Activated CD8-positive, alpha-beta memory T cell treated with anti-CD3 and anti-CD28 coated beads, Interleukin-2, amount 50 U/mL, for 24 hours (primary cell): ENCODE data around the gene MYOCOS.
"Not testable (repeated sequence)": the region's sequence is repeated elsewhere in the genome, so short reads cannot be mapped to it uniquely, and the experiment has no call there.

Experiments
- DNase-seq: peaks from one replicate; pipeline ENCODE4 v3.0.0-alpha.2; 2020; ENCODE audit errors: extremely low read depth

Gene MYOCOS

GRCh38 chr1:171622152-171622462, at the start of gene MYOCOS:
MYOCOS (plus strand) TSS chr1:171622243; CDS start chr1:171623884, 1,641 bp downstream.
- DNase-seq, result no peak

GRCh38 chr1:171576144-171576543, 45.9 kb upstream of the MYOCOS start:
- DNase-seq, result no peak

- DNase-seq, result no peak
Observed at GRCh38 chr1:171581226-171581625, 40.8 kb upstream of the MYOCOS start.

GRCh38 chr1:171581766-171582165, 40.3 kb upstream of the MYOCOS start:
- DNase-seq, result no peak

GRCh38 chr1:171582589-171582988, 39.5 kb upstream of the MYOCOS start:
- no peak for DNase-seq

- DNase-seq, result no peak
Observed at GRCh38 chr1:171583591-171584201, 38.3 kb upstream of the MYOCOS start.

- no peak for DNase-seq
Observed at GRCh38 chr1:171585715-171586114, 36.3 kb upstream of the MYOCOS start.

- no peak for DNase-seq
Observed at GRCh38 chr1:171588230-171588629, 33.8 kb upstream of the MYOCOS start.

- no peak for DNase-seq
Observed at GRCh38 chr1:171590022-171590421, 32.0 kb upstream of the MYOCOS start.

- DNase-seq, result no peak
Observed at GRCh38 chr1:171595324-171595723, 26.7 kb upstream of the MYOCOS start.

GRCh38 chr1:171596119-171596518, 25.9 kb upstream of the MYOCOS start:
- no peak for DNase-seq

GRCh38 chr1:171596705-171597104, 25.3 kb upstream of the MYOCOS start:
- DNase-seq, result no peak

GRCh38 chr1:171597203-171597602, 24.8 kb upstream of the MYOCOS start:
- no peak for DNase-seq

GRCh38 chr1:171600310-171600709, 21.7 kb upstream of the MYOCOS start:
- DNase-seq, result not testable (repeated sequence)

- DNase-seq, result no peak
Observed at GRCh38 chr1:171600862-171601261, 21.2 kb upstream of the MYOCOS start.

GRCh38 chr1:171603042-171603441, 19.0 kb upstream of the MYOCOS start:
- DNase-seq, result not testable (repeated sequence)

- DNase-seq, result no peak
Observed at GRCh38 chr1:171606402-171606941, 15.6 kb upstream of the MYOCOS start.

- DNase-seq, result no peak
Observed at GRCh38 chr1:171610385-171610784, 11.7 kb upstream of the MYOCOS start.

GRCh38 chr1:171611306-171611705, 10.7 kb upstream of the MYOCOS start:
- no peak for DNase-seq

- no peak for DNase-seq
Observed at GRCh38 chr1:171613282-171613681, 8.8 kb upstream of the MYOCOS start.

GRCh38 chr1:171615122-171615906, 6.7 kb upstream of the MYOCOS start:
- not testable (repeated sequence) for DNase-seq

GRCh38 chr1:171616586-171616985, 5.5 kb upstream of the MYOCOS start:
- no peak for DNase-seq

GRCh38 chr1:171623651-171624331, 1.7 kb downstream of the MYOCOS start:
- no peak for DNase-seq
